ENCODE measurements around the gene TNFRSF25.

DNA sequence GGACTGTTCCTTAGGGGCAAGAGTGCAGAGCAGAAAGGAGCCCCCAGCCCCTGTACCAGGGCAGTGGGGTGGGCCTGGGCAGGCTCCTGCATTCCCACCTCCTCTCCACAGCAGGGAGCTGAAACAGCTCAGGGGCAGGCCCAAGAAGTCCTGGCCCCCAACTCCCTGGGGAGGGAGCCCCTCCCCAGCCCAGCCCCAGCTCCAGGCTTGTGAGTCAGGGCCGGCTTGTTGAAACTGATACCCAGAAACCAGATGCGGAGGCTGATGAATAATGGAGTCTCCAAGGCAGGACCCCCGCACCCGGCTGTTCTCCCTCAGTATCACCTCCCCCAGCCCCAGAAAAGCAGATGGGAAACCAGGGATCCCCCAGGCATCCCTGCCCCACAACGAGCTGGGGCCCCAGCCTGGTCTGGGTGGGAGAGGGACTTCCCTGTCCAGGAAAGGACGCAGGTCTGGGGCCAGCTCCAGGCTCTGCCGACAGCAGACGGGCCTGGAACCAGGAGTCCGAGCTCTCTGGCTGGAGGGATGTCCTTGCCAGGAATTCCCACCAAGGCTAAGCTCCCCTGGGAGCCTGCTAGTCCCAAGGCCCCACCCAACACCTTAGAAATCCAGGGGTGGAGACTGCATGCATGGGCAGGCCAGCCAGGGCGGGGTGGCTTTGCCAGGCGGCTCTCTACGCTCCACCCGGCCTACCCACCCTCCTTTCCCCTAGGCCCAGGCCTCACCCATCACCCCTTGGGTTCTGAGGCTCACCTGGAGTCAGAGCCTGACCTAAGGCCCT, 22.8 kb upstream of the TNFRSF25 start:
- TF ChIP-seq CTCF (IDR thresholded peaks at IDR 0.05) (no peak), POLR2A (IDR thresholded peaks at IDR 0.05) (no peak)
